Measurements from ENCODE around the gene STIL.

The STIL gene

DNA sequence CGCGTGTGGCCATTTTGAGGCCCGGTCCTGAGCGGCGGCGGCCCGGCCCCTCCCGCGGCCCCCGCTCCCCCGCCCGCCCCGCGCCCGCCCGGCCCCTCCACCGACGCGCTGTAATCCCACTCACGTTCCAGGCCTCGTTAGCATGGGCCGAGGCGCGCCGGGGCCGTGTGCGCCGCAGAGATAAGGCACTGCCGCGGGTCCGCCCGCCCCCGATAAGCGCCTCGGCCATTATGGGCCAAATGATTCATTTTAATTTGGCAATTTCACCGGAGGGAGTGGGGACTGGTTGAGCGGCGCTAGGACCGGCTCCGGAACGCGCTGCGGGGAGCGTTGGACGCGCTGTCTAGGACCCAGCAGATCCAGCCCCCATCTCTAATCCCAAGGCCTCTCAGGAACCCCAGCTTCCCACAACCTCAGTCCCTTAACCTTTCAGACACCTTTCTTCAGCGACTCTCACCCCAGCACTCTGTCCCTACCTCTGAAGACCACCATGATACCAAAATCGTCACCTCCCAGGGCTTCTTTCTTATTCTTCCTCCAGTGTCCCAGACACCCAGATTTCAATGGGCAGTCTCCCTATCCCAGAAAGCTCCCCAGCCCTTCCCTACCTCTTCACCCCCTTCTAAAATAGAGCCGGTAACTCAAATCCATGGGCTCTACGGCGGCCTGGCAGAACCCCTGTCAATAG lies 81.6 kb downstream of the STIL start, which contains the start of gene TAL1:
Gene TAL1, minus strand, starts transcription at position 39 of the 688 bp plus-strand sequence. CDS start 6,337 bp downstream, outside the sequence.
- no peak for DNase-seq

- DNase-seq = no peak
These were observed 82.4 kb downstream of the STIL start for GRCh38 chr1:47231301-47232186.

DNA sequence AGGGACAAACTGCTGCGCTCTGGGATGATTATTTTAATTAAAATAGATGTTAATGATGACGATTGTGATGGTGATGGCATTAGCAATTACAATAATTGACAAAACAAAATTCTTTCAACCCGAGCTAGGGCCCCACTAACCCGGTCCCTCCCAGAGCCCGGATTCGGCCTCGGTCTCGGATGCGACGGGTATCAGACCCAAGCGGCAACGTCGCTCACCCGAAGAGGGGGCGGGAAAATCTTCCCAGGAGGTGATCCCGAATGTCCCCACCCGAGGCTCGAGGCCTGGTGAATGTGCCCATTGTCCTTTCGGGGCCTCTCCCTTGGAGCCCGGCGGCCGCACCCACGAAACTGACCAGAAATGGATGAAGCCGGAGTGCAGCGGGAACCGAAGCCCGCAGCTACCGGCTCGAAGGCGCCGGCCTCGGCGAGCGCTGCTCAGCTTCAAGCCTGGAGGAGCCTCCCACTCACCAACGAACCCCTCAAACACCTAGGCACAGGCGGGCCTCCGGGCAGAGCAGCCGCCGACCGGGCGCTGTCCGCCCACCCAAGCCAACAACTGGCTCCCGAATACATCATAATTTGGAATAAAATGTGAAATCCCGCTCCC lies 83.2 kb downstream of the STIL start:
- no peak for DNase-seq

DNA sequence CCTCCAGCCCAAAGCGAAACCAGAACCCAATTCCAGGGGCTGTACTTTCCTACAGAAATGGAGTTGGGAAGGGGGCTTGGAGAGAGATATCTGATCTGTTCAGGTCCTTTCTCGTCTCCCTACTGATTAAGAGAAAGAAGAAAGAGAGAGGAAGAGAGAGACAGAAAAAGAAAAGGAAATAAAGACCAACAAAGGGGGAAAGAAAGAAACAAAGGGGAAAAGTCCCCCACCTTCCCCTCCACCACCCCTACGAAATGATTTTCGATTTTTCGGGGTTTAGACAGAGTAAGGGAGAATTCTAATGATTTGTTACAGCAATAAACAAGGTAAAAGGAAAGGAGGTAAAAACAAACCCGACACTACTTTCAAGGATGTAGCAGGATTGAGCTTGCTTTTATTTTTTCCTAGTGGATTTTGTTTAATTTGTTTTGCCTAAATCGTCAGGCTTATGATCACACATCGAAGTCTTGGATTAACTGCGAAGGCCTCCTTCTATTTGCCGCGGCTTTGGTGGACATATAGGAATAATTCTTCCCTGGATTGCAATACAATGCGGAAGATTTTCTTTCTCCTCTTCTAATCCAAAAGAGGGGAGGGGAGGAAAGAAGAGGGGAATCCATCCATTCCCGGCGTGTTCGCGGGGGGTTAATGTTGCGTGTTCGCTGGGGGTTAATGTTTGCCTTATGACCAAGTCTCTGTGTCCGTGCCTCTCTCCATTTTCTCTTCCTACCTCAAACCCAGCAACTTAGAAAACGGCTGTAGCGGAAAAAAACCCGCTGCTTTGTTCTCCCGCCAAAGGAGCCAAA lies 83.9 kb downstream of the STIL start:
- DNase-seq = no peak

GRCh38 chr1:47229031-47229885 lies 84.7 kb downstream of the STIL start:
- DNase-seq = no peak

DNA sequence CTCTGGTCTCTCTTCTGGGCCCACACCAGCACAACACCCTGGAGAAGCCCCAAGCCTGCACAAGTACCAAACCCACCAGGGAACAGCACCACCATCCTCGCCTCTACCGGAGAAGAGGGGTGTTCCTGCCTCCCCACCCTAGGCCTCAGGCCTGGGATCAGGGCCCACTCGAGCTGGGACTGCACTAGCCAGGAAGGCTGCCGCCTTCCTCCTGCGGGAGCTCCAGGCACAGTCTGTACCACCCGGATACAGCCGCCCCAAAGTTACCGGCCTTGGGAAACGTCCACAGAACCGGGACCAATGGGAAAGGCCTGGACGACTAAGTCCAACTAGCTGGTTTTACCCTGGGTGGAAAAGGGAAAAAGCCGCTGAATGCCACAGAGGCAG lies 85.3 kb downstream of the STIL start:
- DNase-seq = no peak

DNA sequence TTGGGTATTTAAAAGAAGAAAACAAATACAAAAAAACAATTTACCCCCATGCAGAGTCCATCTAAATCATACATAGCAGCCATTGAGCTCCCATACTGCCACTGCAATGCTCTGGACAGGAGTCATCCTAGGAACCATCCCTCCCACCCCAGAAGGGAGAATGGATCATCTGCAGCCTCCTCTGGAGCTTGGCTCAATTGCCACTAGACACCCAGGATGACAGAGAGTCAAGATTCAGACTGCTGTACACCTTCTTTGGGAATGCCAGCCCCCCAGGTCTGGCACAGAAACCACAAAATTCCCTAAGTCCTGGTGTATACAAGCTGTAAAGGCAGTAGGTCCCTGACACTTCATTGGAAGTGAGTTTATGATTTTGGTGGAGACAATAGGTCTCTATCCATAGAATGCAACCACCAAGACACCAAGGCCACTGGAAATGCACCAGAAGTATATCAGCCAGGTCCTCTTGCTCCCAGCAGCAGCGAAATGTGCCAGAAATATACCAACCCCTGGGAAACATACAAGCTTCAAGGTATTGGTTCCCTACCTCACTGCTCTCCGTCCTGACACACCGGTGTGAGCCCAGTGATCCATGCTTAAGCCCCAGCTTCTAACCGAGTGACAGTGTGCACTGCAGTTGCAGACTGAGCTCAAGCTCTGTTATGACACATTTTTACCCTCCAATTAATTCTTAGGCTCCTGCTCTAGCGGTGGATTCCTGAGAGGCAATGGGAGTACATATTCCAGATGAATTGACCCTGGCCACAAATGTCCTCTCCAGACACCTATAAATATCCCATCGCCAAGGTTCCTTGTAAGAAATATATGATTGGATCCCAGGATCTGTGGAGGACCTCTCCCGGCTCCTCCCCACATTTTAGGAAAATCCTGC lies 86.4 kb downstream of the STIL start:
- no peak for DNase-seq

- no peak for DNase-seq
These were observed 87.1 kb downstream of the STIL start for GRCh38 chr1:47226839-47227215.

DNA sequence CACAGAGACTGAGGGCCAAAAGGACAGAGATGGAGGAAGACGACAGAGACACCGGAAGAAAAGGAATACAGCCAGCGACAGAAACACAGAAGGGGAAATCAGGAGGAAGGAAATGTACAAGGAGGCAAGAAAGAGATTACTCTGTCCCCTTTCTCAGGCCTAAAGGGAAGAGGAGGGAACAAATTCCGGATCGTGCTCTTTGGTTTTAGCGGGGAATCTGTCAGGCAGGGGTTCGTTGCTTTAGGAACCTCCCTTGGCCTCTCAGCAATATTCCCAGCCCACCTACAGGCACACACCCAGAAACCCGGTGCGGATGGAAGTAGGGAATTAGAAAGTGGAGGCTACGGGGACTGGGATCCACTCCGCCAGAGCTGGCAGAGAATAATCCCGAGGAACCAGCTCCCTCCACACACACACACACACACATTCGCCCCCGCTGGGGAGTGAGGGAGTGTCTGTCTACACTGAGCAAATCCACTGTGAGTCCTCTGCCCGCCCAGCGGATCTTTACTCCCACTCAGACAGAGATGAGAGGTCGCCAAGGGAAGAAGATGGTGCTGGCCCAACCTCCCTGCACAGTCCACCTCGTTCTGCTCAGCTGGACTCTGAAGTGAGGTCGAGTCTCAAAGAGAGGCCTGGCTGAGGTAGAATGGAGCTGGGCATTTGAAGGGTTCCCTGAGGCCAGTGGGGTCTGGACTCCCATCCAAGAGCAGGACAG lies 87.7 kb downstream of the STIL start:
- DNase-seq = no peak

GRCh38 chr1:47225430-47226100 lies 88.4 kb downstream of the STIL start:
- DNase-seq = no peak

DNA sequence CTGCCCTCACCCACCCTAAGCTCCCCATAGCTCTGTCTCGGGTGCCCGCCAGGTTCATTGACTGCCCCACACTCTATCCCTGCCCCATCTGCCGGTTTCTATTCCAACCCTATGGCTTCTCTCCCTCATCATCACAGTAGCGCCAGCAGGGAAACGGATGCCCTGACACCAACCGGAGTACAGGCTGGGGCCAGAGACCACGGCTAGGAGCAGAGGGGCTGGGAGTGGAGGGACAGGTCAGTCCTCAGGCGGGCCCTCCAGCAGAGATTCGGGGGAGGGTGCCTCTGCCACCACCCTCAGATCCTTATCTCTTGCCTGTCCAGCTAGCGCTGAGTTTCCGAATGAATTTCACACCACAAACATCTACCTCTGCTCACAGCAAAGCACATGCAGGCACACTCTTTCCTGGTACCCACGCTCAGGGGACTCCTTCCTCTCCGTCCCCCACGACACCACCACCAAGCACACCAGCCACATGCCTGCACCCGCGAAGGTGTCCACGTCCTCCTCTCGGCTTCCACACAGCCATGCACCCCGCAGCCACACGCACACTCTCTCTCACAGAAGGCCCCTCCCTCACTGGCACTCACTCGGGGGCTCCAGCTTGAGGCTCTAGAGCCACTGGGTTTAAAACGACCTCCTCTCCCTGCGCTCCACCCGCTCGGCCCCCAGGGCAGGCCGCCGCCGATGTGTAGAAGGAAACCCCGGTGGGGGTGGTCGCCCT lies 89.1 kb downstream of the STIL start:
- no peak for DNase-seq

- DNase-seq = no peak
These were observed 89.8 kb downstream of the STIL start for GRCh38 chr1:47223921-47224675.

DNA sequence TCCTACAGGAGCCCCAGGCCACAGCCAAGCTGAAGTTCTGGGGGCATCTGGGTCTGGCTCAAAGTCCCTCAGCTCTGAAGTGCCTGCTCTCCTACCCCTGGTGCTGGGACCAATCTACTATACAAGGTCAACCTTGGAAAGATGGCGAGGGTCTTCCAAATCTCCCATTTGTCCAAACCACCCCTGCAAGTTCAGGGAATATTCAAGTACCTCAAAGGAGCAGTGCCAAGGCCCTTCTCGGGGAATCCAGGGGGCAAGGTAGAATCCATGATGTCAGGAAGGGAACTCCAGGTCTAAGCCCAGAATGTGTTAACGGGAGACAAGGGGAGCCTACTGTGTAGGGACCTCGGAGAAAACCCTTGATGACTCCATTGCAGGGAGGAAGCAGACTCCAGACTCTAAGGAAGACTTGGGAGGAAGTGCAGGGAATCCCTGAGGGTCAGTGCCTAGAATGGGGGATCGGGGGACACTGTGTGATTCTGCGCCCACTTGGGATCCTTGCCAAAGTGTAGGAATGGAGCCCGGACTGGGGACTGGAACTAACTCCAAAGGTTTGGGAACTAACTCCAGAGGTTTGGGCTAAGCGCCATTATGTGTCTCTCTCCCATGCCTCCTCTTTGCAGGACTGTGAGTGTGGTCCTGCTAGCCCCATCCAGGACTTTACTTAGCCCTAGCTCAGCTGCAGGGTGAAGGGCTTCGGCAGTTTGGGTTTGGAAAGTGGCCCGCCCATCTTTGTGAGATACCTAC lies 90.6 kb downstream of the STIL start:
- no peak for DNase-seq

GRCh38 chr1:47222476-47222875 lies 91.5 kb downstream of the STIL start:
- DNase-seq = no peak

DNA sequence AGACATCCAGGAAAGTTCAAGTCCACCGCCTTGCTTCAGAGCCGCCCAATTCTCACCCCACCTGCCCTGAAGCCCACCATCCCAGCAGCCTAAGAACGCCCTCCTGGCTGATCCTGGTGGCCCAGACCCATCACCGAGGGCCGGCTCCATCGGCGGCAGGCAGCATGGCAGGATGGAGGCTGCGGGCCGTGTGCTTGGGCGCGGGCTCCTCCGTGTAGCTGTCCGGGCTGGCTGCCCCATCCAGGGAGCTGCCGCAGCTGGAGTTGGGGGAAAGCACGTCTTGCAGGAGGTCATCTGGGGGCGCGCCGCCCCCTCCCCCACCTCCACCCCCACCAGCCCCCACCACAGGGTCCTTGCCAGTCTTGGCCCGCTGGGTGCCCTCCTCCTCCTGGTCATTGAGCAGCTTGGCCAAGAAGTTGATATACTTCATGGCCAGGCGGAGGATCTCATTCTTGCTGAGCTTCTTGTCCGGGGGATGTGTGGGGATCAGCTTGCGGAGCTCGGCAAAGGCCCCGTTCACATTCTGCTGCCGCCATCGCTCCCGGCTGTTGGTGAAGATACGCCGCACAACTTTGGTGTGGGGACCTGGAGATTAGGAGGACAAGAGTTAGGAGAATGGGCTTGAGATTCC lies 94.2 kb downstream of the STIL start:
- DNase-seq = no peak

- DNase-seq = no peak
These were observed 94.9 kb downstream of the STIL start for GRCh38 chr1:47219001-47219400.

All from effector CD4-positive, alpha-beta T cell (primary cell).